Effector memory CD8-positive, alpha-beta T cell (primary cell): ENCODE measurements around the gene ADH7.
"Not testable (repeated sequence)": the region's sequence is repeated elsewhere in the genome, so short reads cannot be mapped to it uniquely, and the experiment has no call there.

Experiments
- ATAC-seq: fragments of 150-1000 bp; cut with Tn5 transposase; replicated peaks from 2 replicates; pipeline ENCODE4 v1.10.0; 2021; ENCODE audit warnings: mild to moderate bottlenecking, moderate library complexity
- DNase-seq, 3 experiments: peaks; one replicate each; pipeline ENCODE4 v3.0.0; 2021
- H3K27ac Mint-ChIP-seq, 2 donors: one replicate each; pipeline ENCODE4 v1.8.0; 2022; ENCODE audit warnings: mild to moderate bottlenecking in 2 of 2, mixed read lengths in 2 of 2, moderate library complexity in 2 of 2
- H3K27me3 Mint-ChIP-seq, 2 donors: one replicate each; pipeline ENCODE4 v1.8.0; 2022; ENCODE audit warnings: mixed read lengths in 2 of 2
- H3K36me3 Mint-ChIP-seq: one replicate; pipeline ENCODE4 v1.8.0; 2022; ENCODE audit warnings: mild to moderate bottlenecking, moderate library complexity, mixed read lengths; ENCODE audit not compliant: insufficient read depth
- H3K4me1 Mint-ChIP-seq, 2 donors: one replicate each; pipeline ENCODE4 v1.8.0; 2022; ENCODE audit warnings: low read depth in 2 of 2, mixed read lengths in 2 of 2
- H3K4me3 Mint-ChIP-seq, 2 donors: one replicate each; pipeline ENCODE4 v1.8.0; 2022; ENCODE audit warnings: mild to moderate bottlenecking in 2 of 2, mixed read lengths in 2 of 2, moderate library complexity in 2 of 2
- H3K9me3 Mint-ChIP-seq, 2 donors: one replicate each; pipeline ENCODE4 v1.8.0; 2022; ENCODE audit warnings: mixed read lengths in 2 of 2

ADH7 gene

DNA sequence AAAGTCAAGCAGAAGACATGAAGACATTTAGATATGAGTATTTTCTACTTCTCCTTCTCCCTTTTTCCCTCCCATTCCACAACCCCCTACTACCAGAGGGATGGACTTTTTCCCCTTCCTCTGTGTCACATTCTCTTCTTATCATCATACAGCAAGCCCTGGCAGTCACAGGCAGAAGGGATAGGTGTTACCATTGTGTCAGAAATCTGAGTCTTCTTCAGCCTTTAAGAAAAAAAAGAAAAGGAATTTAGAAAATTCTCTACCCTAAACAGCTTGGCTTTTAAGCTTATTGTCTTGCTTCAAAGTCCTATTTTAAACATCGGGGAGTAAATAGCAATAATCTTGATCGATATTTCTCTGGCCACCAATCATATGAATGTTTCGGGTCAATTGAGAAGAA lies 51.7 kb downstream of the ADH7 start:
- no peak overlapping the region for H3K27ac Mint-ChIP-seq
- no peak for DNase-seq
- ATAC-seq, result no peak
- peaks cover 30 to 38% of the 10 kb centered on the region in 2 donors for H3K27me3 Mint-ChIP-seq
- H3K4me1 Mint-ChIP-seq, result no peaks in the 10 kb centered on the region
- no peak overlapping the region for H3K4me3 Mint-ChIP-seq
- no peaks in the 10 kb centered on the region for H3K9me3 Mint-ChIP-seq
- no peaks in the 10 kb centered on the region for H3K36me3 Mint-ChIP-seq

- no peak for ATAC-seq
- Mint-ChIP-seq H3K36me3 (no peaks in the 10 kb centered on the region), H3K4me1 (no peaks in the 10 kb centered on the region), H3K4me3 (no peak overlapping the region), H3K9me3 (no peaks in the 10 kb centered on the region), H3K27ac (no peak overlapping the region), H3K27me3 (peaks cover 29 to 38% of the 10 kb centered on the region in 2 donors)
- DNase-seq, result no peak
Observed at GRCh38 chr4:99382745-99383360, 52.3 kb downstream of the ADH7 start.

- no peak for ATAC-seq
- H3K27me3 Mint-ChIP-seq, result peaks cover 29 to 38% of the 10 kb centered on the region in 2 donors
Observed at GRCh38 chr4:99381588-99382175, 53.5 kb downstream of the ADH7 start.

GRCh38 chr4:99379571-99379970 lies 55.6 kb downstream of the ADH7 start:
- no peak overlapping the region for H3K27ac Mint-ChIP-seq
- DNase-seq, result no peak
- peaks cover 29 to 37% of the 10 kb centered on the region in 2 donors for H3K27me3 Mint-ChIP-seq

More at GRCh38 chr4:99381588-99382175, 53.5 kb downstream of the ADH7 start:
- Mint-ChIP-seq H3K4me3 (no peak overlapping the region), H3K9me3 (no peaks in the 10 kb centered on the region), H3K36me3 (no peaks in the 10 kb centered on the region), H3K27ac (no peak overlapping the region), H3K4me1 (no peaks in the 10 kb centered on the region)
- DNase-seq, result no peak

DNA sequence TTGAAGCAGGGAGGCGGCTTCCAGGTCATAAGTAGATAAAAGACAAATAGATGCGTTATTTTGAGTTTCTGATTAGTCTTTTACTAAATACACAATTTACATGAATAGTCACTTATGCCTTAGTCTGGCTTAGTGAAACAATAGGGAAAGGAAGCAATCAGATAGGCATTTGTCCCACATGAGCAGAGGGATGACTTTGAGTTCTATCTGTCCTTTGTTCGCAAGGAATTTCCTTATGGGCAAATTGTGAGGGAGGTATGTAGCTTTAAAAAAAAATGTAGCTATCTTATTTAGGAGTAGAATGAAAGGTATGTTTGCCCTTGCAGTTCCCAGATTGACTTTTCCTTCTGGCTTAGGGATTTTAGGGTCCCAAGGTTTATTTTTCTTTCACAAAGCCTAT lies 56.3 kb downstream of the ADH7 start:
- Mint-ChIP-seq H3K4me3 (no peak overlapping the region), H3K27ac (no peak overlapping the region), H3K27me3 (peaks cover 29 to 36% of the 10 kb centered on the region in 2 donors), H3K9me3 (peaks cover 0 to 6% of the 10 kb centered on the region in 2 donors), H3K4me1 (no peaks in the 10 kb centered on the region), H3K36me3 (no peaks in the 10 kb centered on the region)
- ATAC-seq, result no peak
- no peak for DNase-seq

More at GRCh38 chr4:99379571-99379970, 55.6 kb downstream of the ADH7 start:
- Mint-ChIP-seq H3K9me3 (peaks cover 0 to 3% of the 10 kb centered on the region in 2 donors), H3K36me3 (no peaks in the 10 kb centered on the region), H3K4me1 (no peaks in the 10 kb centered on the region), H3K4me3 (no peak overlapping the region)
- no peak for ATAC-seq

DNA sequence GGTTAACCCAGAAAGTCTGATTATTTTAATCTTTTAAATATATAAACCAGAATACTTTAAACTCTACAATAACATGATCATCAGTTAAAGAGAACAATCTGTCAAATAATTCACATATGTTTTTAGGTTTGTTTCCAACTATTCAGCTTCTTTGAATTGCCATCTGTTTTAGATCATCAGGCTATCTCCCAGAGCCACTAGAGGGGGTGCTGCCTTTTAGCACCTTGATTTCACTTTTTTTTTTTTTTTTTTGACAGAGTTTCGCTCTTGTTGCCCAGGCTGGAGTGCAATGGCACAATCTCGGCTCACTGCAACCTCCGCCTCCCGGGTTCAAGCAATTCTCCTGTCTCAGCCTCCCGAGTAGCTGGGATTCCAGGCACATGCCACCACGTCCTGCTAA lies 57.8 kb downstream of the ADH7 start:
- not testable (repeated sequence) for ATAC-seq, H3K36me3 Mint-ChIP-seq, H3K4me1 Mint-ChIP-seq

GRCh38 chr4:99372464-99372863 lies 62.7 kb downstream of the ADH7 start:
- peaks cover 13 to 24% of the 10 kb centered on the region in 2 donors for H3K27me3 Mint-ChIP-seq
- not testable (repeated sequence) for H3K4me1 Mint-ChIP-seq, DNase-seq, H3K4me3 Mint-ChIP-seq, H3K9me3 Mint-ChIP-seq, H3K36me3 Mint-ChIP-seq, ATAC-seq, H3K27ac Mint-ChIP-seq

More for the DNA sequence above, 57.8 kb downstream of the ADH7 start:
- not testable (repeated sequence) for DNase-seq, H3K4me3 Mint-ChIP-seq, H3K27ac Mint-ChIP-seq, H3K9me3 Mint-ChIP-seq
- peaks cover 14 to 21% of the 10 kb centered on the region in 2 donors for H3K27me3 Mint-ChIP-seq

- not testable (repeated sequence) for H3K27ac Mint-ChIP-seq, H3K4me1 Mint-ChIP-seq, H3K9me3 Mint-ChIP-seq, H3K36me3 Mint-ChIP-seq, ATAC-seq, DNase-seq, H3K4me3 Mint-ChIP-seq
- H3K27me3 Mint-ChIP-seq, result peaks cover 14 to 18% of the 10 kb centered on the region in 2 donors
Observed at GRCh38 chr4:99367817-99368216, 67.3 kb downstream of the ADH7 start.

DNA sequence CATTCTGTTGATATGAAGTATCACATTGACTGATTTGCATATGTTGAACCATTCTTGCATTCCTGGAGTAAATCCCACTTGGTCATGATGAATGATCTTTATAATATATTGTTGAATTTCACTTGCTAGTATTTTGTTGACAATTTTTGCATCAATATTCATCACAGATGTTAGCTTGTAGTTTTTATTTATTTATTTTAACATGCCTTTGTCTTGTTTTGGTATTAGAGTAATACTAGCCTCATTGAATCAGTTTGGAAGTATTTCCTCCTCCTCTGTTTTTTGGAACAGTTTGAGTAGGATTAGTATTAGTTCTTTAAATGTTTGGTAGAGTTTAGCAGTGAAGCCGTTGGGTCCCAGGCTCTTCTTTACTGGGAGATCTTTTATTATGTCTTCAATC lies 68.7 kb downstream of the ADH7 start:
- Mint-ChIP-seq H3K4me1 (peaks cover 0 to 5% of the 10 kb centered on the region in 2 donors), H3K36me3 (no peaks in the 10 kb centered on the region), H3K9me3 (no peaks in the 10 kb centered on the region), H3K27ac (no peak overlapping the region), H3K4me3 (no peak overlapping the region), H3K27me3 (peaks cover 14 to 18% of the 10 kb centered on the region in 2 donors)
- DNase-seq (no peak), ATAC-seq (no peak)

DNA sequence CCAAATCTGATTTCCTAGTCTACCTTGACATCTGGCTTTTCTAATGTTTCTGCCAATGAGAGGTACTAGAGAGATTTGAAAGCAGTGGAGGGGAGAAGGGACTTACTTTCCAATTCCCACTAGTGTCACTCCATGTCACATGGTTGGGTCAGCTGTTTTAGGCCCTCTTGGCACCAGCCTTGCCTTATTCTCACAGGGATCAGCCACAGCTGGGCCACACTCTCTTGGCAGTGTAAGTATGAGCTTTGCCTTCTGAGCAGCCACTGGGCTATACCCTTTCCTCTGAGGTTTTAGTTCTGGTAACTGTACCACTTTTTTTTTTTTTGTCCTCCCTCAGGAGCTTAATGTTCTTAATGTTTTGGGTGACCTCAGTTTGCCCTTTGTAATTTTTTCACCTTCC lies 72.4 kb downstream of the ADH7 start:
- ATAC-seq (no peak), DNase-seq (no peak)
- H3K9me3 Mint-ChIP-seq, result no peaks in the 10 kb centered on the region
- no peak overlapping the region for H3K4me3 Mint-ChIP-seq
- H3K4me1 Mint-ChIP-seq, result peaks cover 0 to 5% of the 10 kb centered on the region in 2 donors
- no peaks in the 10 kb centered on the region for H3K36me3 Mint-ChIP-seq
- no peak overlapping the region for H3K27ac Mint-ChIP-seq
- H3K27me3 Mint-ChIP-seq, result peaks cover 5 to 8% of the 10 kb centered on the region in 2 donors
